Measurements from ENCODE around the gene SPEN.

SPEN gene, protein sequence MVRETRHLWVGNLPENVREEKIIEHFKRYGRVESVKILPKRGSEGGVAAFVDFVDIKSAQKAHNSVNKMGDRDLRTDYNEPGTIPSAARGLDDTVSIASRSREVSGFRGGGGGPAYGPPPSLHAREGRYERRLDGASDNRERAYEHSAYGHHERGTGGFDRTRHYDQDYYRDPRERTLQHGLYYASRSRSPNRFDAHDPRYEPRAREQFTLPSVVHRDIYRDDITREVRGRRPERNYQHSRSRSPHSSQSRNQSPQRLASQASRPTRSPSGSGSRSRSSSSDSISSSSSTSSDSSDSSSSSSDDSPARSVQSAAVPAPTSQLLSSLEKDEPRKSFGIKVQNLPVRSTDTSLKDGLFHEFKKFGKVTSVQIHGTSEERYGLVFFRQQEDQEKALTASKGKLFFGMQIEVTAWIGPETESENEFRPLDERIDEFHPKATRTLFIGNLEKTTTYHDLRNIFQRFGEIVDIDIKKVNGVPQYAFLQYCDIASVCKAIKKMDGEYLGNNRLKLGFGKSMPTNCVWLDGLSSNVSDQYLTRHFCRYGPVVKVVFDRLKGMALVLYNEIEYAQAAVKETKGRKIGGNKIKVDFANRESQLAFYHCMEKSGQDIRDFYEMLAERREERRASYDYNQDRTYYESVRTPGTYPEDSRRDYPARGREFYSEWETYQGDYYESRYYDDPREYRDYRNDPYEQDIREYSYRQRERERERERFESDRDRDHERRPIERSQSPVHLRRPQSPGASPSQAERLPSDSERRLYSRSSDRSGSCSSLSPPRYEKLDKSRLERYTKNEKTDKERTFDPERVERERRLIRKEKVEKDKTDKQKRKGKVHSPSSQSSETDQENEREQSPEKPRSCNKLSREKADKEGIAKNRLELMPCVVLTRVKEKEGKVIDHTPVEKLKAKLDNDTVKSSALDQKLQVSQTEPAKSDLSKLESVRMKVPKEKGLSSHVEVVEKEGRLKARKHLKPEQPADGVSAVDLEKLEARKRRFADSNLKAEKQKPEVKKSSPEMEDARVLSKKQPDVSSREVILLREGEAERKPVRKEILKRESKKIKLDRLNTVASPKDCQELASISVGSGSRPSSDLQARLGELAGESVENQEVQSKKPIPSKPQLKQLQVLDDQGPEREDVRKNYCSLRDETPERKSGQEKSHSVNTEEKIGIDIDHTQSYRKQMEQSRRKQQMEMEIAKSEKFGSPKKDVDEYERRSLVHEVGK (N-terminal part only)

DNA sequence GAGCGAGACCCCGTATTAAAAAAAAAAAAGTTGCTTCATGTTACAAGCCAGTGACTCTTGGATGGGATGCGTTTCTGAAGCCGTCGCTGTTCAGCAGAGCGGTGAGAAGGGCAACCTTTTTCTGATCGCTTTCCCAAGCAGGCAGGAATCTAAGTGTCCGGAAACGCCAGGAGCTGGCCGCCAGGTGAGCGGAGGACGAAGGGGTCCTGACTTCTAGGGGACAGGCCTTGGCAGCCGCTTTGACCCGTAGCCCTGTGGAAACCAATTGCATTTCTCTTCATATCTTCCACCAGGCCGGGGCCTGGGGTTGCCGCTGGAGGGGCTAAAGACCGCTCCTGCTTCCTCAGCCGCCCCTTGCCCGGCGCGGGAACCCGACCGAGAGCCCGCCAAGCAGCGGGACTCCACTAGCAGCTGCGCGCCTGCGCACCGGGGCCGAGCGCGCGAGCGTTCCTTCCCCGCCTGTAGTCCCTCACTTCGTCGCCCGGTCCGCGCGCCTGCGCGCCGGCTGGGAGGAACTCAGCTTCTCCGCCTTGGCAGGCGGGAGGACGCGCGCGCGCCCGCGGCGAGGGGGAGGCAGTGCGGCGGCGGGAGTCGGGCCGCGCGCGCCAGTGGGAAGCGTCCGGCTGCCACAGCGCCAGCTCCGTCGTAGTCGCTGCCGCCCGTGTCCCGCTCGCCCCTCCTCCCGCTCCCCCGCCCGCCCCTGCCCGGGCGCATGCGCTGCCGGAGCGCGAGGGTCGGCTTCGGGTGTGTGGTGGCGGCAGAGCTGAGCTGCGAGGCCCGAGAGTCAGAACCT is at the start of gene SPEN:
SPEN (plus strand) TSS at position 608 of the 793 bp plus-strand sequence. CDS start 361 bp downstream, outside the sequence.
- peaks cover 5% of the 10 kb centered on the region; the same call in 1 of the 2 replicates for H4K20me1 ChIP-seq (ENCODE audit: control insufficient read depth, insufficient read depth, low read depth, low read length)
- H3K27ac ChIP-seq (ENCODE audit: low read depth, low read length) = peak within 1 kb of the TSS; percentile 98
- H3K9me2 ChIP-seq (replicated peaks; ENCODE audit: control insufficient read depth, low read length) = no peaks in the 10 kb centered on the region
- peak within 1 kb of the TSS; percentile 98 for H3K4me2 ChIP-seq (ENCODE audit: low read length)
- no peaks in the 10 kb centered on the region for H3K9me3 ChIP-seq (ENCODE audit: control insufficient read depth, insufficient read depth, low read length)
- H3K4me3 ChIP-seq (ENCODE audit: low read length) = peak within 1 kb of the TSS; percentile 73
- H3K36me3 ChIP-seq (ENCODE audit: control insufficient read depth, low read length) = peaks cover 28% of the 10 kb centered on the region
- no peaks in the 10 kb centered on the region for H3K27me3 ChIP-seq (ENCODE audit: control insufficient read depth, low read length)
- peaks cover 57% of the 10 kb centered on the region for H3F3A ChIP-seq (ENCODE audit: control insufficient read depth, insufficient read depth)
- H3K4me1 ChIP-seq (ENCODE audit: control insufficient read depth, low read length) = peaks cover 73% of the 10 kb centered on the region
- peaks cover 72% of the 10 kb centered on the region for H3K79me2 ChIP-seq (ENCODE audit: control insufficient read depth, low read length)
- no peak for TF ChIP-seq EZH2phosphoT487 (IDR thresholded peaks at IDR 0.05; ENCODE audit: borderline replicate concordance, low read length)
- TF ChIP-seq, protein P1, sequence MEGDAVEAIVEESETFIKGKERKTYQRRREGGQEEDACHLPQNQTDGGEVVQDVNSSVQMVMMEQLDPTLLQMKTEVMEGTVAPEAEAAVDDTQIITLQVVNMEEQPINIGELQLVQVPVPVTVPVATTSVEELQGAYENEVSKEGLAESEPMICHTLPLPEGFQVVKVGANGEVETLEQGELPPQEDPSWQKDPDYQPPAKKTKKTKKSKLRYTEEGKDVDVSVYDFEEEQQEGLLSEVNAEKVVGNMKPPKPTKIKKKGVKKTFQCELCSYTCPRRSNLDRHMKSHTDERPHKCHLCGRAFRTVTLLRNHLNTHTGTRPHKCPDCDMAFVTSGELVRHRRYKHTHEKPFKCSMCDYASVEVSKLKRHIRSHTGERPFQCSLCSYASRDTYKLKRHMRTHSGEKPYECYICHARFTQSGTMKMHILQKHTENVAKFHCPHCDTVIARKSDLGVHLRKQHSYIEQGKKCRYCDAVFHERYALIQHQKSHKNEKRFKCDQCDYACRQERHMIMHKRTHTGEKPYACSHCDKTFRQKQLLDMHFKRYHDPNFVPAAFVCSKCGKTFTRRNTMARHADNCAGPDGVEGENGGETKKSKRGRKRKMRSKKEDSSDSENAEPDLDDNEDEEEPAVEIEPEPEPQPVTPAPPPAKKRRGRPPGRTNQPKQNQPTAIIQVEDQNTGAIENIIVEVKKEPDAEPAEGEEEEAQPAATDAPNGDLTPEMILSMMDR (IDR thresholded peaks at IDR 0.05; ENCODE audit: low read depth, low read length, poor library complexity, severe bottlenecking) = peak; percentile 15

DNA sequence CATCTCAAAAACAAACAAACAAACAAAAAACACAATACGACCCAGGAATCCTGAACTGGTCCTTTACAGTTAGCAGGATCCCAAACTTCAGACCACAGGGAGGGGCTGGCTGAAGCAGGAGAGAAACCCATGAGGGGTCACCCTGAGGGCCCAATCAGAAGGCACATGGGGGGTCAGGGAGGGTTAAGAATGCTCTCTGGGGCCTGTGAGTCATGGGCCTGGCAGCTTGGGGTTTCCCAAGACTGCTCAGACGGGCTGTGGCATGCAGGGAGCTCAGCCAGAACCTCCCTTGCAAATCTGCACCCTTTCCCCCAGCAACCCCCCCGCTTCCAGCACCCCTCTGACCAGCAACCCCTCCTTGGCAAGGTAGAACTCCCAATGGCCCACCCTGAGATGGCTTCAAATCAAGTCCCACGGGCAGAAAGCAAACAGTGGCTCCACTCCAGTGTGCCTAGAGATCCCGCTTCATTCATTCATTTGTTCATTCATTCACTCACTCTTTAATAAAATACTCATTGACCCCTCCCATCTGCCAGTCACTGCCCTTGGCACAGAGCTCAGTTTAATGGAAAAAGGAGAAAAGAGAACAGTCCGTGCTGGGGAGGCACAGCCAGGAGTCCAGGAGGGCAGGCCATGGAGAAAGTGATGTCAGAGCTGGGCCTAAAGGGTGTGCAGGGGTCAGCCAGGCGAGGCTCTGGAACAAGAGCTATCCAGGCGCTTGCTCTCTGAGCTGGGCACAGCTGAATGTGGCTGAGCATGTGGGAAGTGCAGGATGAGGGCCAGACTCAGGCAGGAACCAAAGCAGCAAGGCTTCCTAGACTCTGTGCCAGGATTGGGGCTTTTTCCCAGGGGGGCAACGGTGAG is 48.3 kb upstream of the SPEN start:
- no peaks in the 10 kb centered on the region for H3K9me3 ChIP-seq (ENCODE audit: control insufficient read depth, insufficient read depth, low read length)
- no peaks in the 10 kb centered on the region for H3F3A ChIP-seq (ENCODE audit: control insufficient read depth, insufficient read depth)
- H3K4me3 ChIP-seq (ENCODE audit: low read length) = no peak overlapping the region
- no peaks in the 10 kb centered on the region for H3K79me2 ChIP-seq (ENCODE audit: control insufficient read depth, low read length)
- no peaks in the 10 kb centered on the region for H3K9me2 ChIP-seq (replicated peaks; ENCODE audit: control insufficient read depth, low read length)
- H3K4me2 ChIP-seq (ENCODE audit: low read length) = no peak overlapping the region
- H3K36me3 ChIP-seq (ENCODE audit: control insufficient read depth, low read length) = no peaks in the 10 kb centered on the region
- H3K4me1 ChIP-seq (ENCODE audit: control insufficient read depth, low read length) = peaks cover 3% of the 10 kb centered on the region; the same call in 1 of the 2 replicates
- H4K20me1 ChIP-seq (ENCODE audit: control insufficient read depth, insufficient read depth, low read depth, low read length) = no peaks in the 10 kb centered on the region
- no peak overlapping the region for H3K27ac ChIP-seq (ENCODE audit: low read depth, low read length)
- no peak for TF ChIP-seq EZH2phosphoT487 (IDR thresholded peaks at IDR 0.05; ENCODE audit: borderline replicate concordance, low read length)
- TF ChIP-seq, protein P1 (IDR thresholded peaks at IDR 0.05; ENCODE audit: low read depth, low read length, poor library complexity, severe bottlenecking) = no peak
- no peaks in the 10 kb centered on the region for H3K27me3 ChIP-seq (ENCODE audit: control insufficient read depth, low read length)

All from DOHH2 (cell line).